Testis (tissue), 2 donors: ENCODE results near the gene UGT1A6.

Experiments used
- CTCF ChIP-seq, 3 experiments: fragments of 450-650 bp in 2 of 3; fragments of 200-600 bp in 1 of 3; sonication (generic) in 1 of 3; IDR thresholded peaks; one replicate each; pipeline ENCODE4 v1.5.1; 2016 to 2019; ENCODE audit warnings: antibody characterized with exemption in 3 of 3, mild to moderate bottlenecking in 2 of 3, moderate library complexity in 1 of 3
- POLR2A ChIP-seq: fragments of 450-650 bp; IDR thresholded peaks from one replicate; pipeline ENCODE4 v1.6.1; 2017; ENCODE audit warnings: antibody characterized with exemption, mild to moderate bottlenecking, moderate library complexity

GRCh38 chr2:233668605-233669260 lies 24.0 kb upstream of the UGT1A6 start:
- no peak for TF ChIP-seq POLR2A
- TF ChIP-seq CTCF (IDR thresholded peaks at IDR 0.05), result no peak
